Measurements from ENCODE around the gene COL8A1. TPM values are rescaled to one million over a fixed set of nuclear protein-coding genes. Genes with fewer than 3 reads are reported as not detected.

COL8A1 gene
- total and polyA plus RNA-seq, 10 of the 15 experiments (the other 5 are each of a cell fraction or from before 2014, with no cell fraction given): 0.04 to 0.73 (median 0.10) TPM; not detected in 5

DNA sequence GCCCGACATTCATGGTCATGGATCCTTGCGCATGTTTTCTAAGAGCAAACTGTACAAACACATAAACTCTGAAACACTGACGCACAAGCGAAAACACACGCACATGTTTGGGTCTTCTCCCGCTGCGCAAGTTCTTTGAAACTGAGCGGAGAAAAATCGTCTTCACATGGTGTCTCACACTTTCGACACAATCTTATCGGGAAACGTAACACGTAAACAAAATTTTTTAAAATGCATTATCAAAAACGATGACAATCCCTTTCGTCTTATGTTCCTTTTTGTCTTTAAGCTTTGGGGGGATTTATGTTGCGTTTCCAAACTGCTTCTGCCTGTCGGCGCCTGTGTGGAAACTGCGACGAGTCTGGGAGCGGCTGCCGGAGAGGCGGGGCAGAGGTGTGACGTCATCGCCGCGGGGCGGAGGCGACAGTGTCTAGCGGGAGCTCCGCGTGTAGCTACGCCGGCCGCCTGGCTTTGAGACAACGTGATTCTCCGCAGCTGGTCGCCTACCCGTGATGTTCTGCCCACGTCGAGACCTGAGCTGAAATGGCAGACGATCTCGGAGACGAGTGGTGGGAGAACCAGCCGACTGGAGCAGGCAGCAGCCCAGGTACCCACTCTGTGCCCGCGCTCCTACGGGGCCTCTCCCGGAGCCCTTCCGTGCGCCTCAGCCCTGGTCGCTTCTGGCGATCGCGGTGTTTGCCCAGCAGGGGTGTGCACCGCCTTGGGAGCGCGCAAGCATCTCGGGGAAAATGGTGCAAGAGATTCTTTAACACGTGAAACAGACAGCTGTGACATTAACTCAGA is 179.2 kb downstream of the COL8A1 start, which contains the start of gene CMSS1 (continued):
- TF ChIP-seq, protein P1, sequence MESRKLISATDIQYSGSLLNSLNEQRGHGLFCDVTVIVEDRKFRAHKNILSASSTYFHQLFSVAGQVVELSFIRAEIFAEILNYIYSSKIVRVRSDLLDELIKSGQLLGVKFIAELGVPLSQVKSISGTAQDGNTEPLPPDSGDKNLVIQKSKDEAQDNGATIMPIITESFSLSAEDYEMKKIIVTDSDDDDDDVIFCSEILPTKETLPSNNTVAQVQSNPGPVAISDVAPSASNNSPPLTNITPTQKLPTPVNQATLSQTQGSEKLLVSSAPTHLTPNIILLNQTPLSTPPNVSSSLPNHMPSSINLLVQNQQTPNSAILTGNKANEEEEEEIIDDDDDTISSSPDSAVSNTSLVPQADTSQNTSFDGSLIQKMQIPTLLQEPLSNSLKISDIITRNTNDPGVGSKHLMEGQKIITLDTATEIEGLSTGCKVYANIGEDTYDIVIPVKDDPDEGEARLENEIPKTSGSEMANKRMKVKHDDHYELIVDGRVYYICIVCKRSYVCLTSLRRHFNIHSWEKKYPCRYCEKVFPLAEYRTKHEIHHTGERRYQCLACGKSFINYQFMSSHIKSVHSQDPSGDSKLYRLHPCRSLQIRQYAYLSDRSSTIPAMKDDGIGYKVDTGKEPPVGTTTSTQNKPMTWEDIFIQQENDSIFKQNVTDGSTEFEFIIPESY (IDR thresholded peaks at IDR 0.05): no peak
- TF ChIP-seq, protein P2, sequence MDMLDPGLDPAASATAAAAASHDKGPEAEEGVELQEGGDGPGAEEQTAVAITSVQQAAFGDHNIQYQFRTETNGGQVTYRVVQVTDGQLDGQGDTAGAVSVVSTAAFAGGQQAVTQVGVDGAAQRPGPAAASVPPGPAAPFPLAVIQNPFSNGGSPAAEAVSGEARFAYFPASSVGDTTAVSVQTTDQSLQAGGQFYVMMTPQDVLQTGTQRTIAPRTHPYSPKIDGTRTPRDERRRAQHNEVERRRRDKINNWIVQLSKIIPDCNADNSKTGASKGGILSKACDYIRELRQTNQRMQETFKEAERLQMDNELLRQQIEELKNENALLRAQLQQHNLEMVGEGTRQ (IDR thresholded peaks at IDR 0.05; ENCODE audit: borderline replicate concordance, low read depth, low read length): no peak
- TF ChIP-seq CBFB (IDR thresholded peaks at IDR 0.05; ENCODE audit: low read depth) (no peak; the same call in 1 of the 2 replicates), BACH1 (IDR thresholded peaks at IDR 0.05; ENCODE audit: borderline replicate concordance) (peak; percentile 71; the same call in 1 of the 2 replicates), ZBED1 (IDR thresholded peaks at IDR 0.05; ENCODE audit: borderline replicate concordance) (no peak), BHLHE40 (IDR thresholded peaks at IDR 0.05; ENCODE audit: borderline replicate concordance in 1 of 2, low read depth in 2 of 2, low read length in 1 of 2) (peak in 1 of 2 experiments; percentile 77; a peak in 2 of 4 replicates), POLR2AphosphoS5 (IDR thresholded peaks at IDR 0.05; ENCODE audit: low read length) (peak; percentile 84), ASH2L (IDR thresholded peaks at IDR 0.05; ENCODE audit: borderline replicate concordance, low read depth) (0 out of 2 replicates have a peak, but pooled peaks have one; percentile 28), POLR2AphosphoS2 (IDR thresholded peaks at IDR 0.05; ENCODE audit: low read depth, low read length) (no peak), NFYB (IDR thresholded peaks at IDR 0.05; ENCODE audit: insufficient read depth, low read depth, low read length) (no peak), MYB (IDR thresholded peaks at IDR 0.05; ENCODE audit: borderline replicate concordance, low read depth, low read length) (no peak), SMAD1 (IDR thresholded peaks at IDR 0.05; ENCODE audit: low read depth, partially characterized antibody) (no peak), NFXL1 (IDR thresholded peaks at IDR 0.05; ENCODE audit: borderline replicate concordance) (no peak), MTA3 (IDR thresholded peaks at IDR 0.05; ENCODE audit: borderline replicate concordance, low read length) (no peak), POU2F2 (IDR thresholded peaks at IDR 0.05; ENCODE audit: borderline replicate concordance, low read depth, low read length) (0 out of 3 replicates have a peak, but pooled peaks have one; percentile 5), TCF7 (IDR thresholded peaks at IDR 0.05; ENCODE audit: borderline replicate concordance) (peak; percentile 73; the same call in 1 of the 2 replicates), SIX5 (IDR thresholded peaks at IDR 0.05; ENCODE audit: low read depth, low read length, severe bottlenecking) (no peak), SUPT20H (IDR thresholded peaks at IDR 0.05; ENCODE audit: borderline replicate concordance, control insufficient read depth, low read depth, low read length) (no peak), BCL11A (IDR thresholded peaks at IDR 0.05; ENCODE audit: low read depth, low read length) (no peak), ZNF24 (IDR thresholded peaks at IDR 0.05) (no peak)
- TF ChIP-seq, protein P3, sequence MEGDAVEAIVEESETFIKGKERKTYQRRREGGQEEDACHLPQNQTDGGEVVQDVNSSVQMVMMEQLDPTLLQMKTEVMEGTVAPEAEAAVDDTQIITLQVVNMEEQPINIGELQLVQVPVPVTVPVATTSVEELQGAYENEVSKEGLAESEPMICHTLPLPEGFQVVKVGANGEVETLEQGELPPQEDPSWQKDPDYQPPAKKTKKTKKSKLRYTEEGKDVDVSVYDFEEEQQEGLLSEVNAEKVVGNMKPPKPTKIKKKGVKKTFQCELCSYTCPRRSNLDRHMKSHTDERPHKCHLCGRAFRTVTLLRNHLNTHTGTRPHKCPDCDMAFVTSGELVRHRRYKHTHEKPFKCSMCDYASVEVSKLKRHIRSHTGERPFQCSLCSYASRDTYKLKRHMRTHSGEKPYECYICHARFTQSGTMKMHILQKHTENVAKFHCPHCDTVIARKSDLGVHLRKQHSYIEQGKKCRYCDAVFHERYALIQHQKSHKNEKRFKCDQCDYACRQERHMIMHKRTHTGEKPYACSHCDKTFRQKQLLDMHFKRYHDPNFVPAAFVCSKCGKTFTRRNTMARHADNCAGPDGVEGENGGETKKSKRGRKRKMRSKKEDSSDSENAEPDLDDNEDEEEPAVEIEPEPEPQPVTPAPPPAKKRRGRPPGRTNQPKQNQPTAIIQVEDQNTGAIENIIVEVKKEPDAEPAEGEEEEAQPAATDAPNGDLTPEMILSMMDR (IDR thresholded peaks at IDR 0.05 in 2 of 3, conservative IDR thresholded peaks at IDR 0.05 in 1 of 3; ENCODE audit: control insufficient read depth in 2 of 3, extremely low read depth in 1 of 3, insufficient read depth in 1 of 3, low read depth in 3 of 3, low read length in 3 of 3): peak in 2 of 3 experiments; percentile 5 to 14; a peak in 2 of 6 replicates
- TF ChIP-seq, protein P4, sequence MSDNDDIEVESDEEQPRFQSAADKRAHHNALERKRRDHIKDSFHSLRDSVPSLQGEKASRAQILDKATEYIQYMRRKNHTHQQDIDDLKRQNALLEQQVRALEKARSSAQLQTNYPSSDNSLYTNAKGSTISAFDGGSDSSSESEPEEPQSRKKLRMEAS (IDR thresholded peaks at IDR 0.05; ENCODE audit: low read depth, low read length): peak; percentile 85
- TF ChIP-seq, protein P5, sequence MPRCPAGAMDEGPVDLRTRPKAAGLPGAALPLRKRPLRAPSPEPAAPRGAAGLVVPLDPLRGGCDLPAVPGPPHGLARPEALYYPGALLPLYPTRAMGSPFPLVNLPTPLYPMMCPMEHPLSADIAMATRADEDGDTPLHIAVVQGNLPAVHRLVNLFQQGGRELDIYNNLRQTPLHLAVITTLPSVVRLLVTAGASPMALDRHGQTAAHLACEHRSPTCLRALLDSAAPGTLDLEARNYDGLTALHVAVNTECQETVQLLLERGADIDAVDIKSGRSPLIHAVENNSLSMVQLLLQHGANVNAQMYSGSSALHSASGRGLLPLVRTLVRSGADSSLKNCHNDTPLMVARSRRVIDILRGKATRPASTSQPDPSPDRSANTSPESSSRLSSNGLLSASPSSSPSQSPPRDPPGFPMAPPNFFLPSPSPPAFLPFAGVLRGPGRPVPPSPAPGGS (IDR thresholded peaks at IDR 0.05; ENCODE audit: borderline replicate concordance, insufficient read depth, low read depth, low read length, poor library complexity, severe bottlenecking): no peak

Measured in GM12878 (cell line).